NCI-H524 treated with DMSO at 0.1 percent for 48 hours (cell line): Measurements from ENCODE around the gene RIN1.
A peak's percentile ranks its signal among the peaks of the same experiment; 100 is the strongest.
"Not testable (repeated sequence)": the region's sequence is repeated elsewhere in the genome, so short reads cannot be mapped to it uniquely, and the experiment has no call there.

ENCODE experiments used
- DNase-seq: peaks from one replicate; lab custom pipeline; 2025; lab: John Stamatoyannopoulos, UW

The RIN1 gene

GRCh38 chr11:66318600-66318970 lies 17.6 kb downstream of the RIN1 start:
- DNase-seq = no peak

- DNase-seq = no peak
These were observed 18.3 kb downstream of the RIN1 start for GRCh38 chr11:66317723-66318599.

- DNase-seq = no peak
These were observed 18.9 kb downstream of the RIN1 start for GRCh38 chr11:66317322-66317722.

GRCh38 chr11:66316849-66317251 lies 19.4 kb downstream of the RIN1 start, which contains the start of gene CD248:
CD248 (minus strand) TSS chr11:66317044; CDS start chr11:66317027, 17 bp downstream.
- DNase-seq = no peak

- no peak for DNase-seq
These were observed 20.1 kb downstream of the RIN1 start for GRCh38 chr11:66315921-66316811.

- no peak for DNase-seq
These were observed 20.7 kb downstream of the RIN1 start for GRCh38 chr11:66315498-66315885.

GRCh38 chr11:66314561-66315497 lies 21.4 kb downstream of the RIN1 start:
- DNase-seq = no peak

- no peak for DNase-seq
These were observed 22.1 kb downstream of the RIN1 start for GRCh38 chr11:66314186-66314501.

- no peak for DNase-seq
These were observed 22.7 kb downstream of the RIN1 start for GRCh38 chr11:66313321-66314185.

- DNase-seq = peak; percentile 86
These were observed 23.5 kb downstream of the RIN1 start for GRCh38 chr11:66312549-66313320.

- peak; percentile 79 for DNase-seq
These were observed 24.2 kb downstream of the RIN1 start for GRCh38 chr11:66311965-66312548.

GRCh38 chr11:66311470-66311964 lies 24.7 kb downstream of the RIN1 start:
- DNase-seq = no peak

- DNase-seq = not testable (repeated sequence)
These were observed 25.3 kb downstream of the RIN1 start for GRCh38 chr11:66310803-66311440.

GRCh38 chr11:66310324-66310723 lies 25.9 kb downstream of the RIN1 start:
- no peak for DNase-seq

GRCh38 chr11:66309475-66309874 lies 26.8 kb downstream of the RIN1 start:
- DNase-seq = no peak

GRCh38 chr11:66302656-66303055 lies 33.6 kb downstream of the RIN1 start:
- DNase-seq = no peak

GRCh38 chr11:66299186-66299585 lies 37.0 kb downstream of the RIN1 start:
- no peak for DNase-seq

- no peak for DNase-seq
These were observed 38.6 kb downstream of the RIN1 start for GRCh38 chr11:66297610-66298009.
